Mucosa of descending colon (tissue), 3 donors: Measurements from ENCODE around the gene SNTB2. TPM values are rescaled to one million over a fixed set of nuclear protein-coding genes. Genes with fewer than 3 reads are reported as not detected.
"Not testable (repeated sequence)": the region's sequence is repeated elsewhere in the genome, so short reads cannot be mapped to it uniquely, and the experiment has no call there.

Experiments
- ATAC-seq: fragments of 200-7000 bp; cut with Tn5 transposase; one replicate; pipeline ENCODE4 v1.9.1; 2020; ENCODE audit warnings: mild to moderate bottlenecking, moderate library complexity
- DNase-seq, 3 donors: peaks; one replicate each; pipeline ENCODE4 v3.0.0-alpha.2; 2020
- H3K36me3 ChIP-seq: fragments of 200-600 bp; one replicate; pipeline ENCODE4 v1.8.0; 2021; ENCODE audit warnings: low read depth, mild to moderate bottlenecking
- H3K4me1 ChIP-seq: fragments of 200-600 bp; one replicate; pipeline ENCODE4 v1.8.0; 2021; ENCODE audit warnings: low read depth, mild to moderate bottlenecking
- H3K4me3 ChIP-seq: fragments of 200-600 bp; one replicate; pipeline ENCODE4 v1.8.0; 2021; ENCODE audit warnings: mild to moderate bottlenecking
- H3K9me3 ChIP-seq: fragments of 200-600 bp; one replicate; pipeline ENCODE4 v1.8.0; 2021; ENCODE audit warnings: mild to moderate bottlenecking
- intact Hi-C, 2 donors: fragments of 100-400 bp; cut with DNase I in 1 of 2; cut with micrococcal nuclease in 1 of 2; formaldehyde crosslinking; loops; one replicate each; pipeline versions ENCODE4 v1.11.0 to v1.11.1; 2022; cut with DNase I, micrococcal nuclease
- total RNA-seq, 3 donors: library from RNA; stranded (reverse); fragmentation: NEBNext Ultra II Directional in 2 of 3; extraction: Animal tissue kit (Norgen Biotek cat#: 25700) in 2 of 3; gene quantifications; one replicate each; pipeline versions ENCODE4 v1.2.1 to v1.2.4, GENCODE V29; 2021 to 2023
- TF ChIP-seq, protein P1 (sequence below): fragments of 200-600 bp; IDR thresholded peaks from one replicate; pipeline ENCODE4 v1.8.0; 2022; ENCODE audit warnings: antibody characterized with exemption, mild to moderate bottlenecking
- donor health status: DM: no; HTN: no; CAD: no; lungs with moderate emphysema.
- donor health status: DM: no; HTN: no; CAD: no.
- donor health status: DM: no; HTN: yes; CAD: no.

The SNTB2 gene
- total RNA-seq, 3 donors from 2014 or later, result 28.7 to 50.9 (median 34.0) TPM

DNA sequence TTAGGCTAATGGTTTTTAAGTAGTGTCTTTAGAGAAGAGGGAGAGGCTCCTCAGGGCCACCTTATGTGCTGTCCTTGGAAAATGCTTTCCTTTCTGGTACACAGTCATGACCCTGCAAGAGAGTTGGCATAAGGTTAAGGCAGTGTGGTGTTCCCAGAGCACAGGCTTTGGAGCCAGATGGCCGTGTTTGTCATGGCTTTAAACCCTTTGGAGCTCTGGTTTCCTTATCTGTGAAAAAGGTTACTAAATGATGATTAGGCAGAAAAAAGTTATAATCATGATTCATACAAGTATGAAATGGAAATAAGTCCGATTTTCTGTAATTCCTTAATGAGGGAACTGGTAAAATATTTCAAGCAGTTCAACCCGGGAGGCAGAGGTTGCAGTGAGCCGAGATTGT, 41.3 kb upstream of the SNTB2 start:
- no peak for ATAC-seq
- Histone ChIP-seq H3K4me1 (no peaks in the 10 kb centered on the region), H3K4me3 (no peak overlapping the region), H3K36me3 (peaks cover 4% of the 10 kb centered on the region), H3K9me3 (no peaks in the 10 kb centered on the region)
- intact Hi-C loops, result no loop called here
- DNase-seq, result no peak
- TF ChIP-seq, protein P1, sequence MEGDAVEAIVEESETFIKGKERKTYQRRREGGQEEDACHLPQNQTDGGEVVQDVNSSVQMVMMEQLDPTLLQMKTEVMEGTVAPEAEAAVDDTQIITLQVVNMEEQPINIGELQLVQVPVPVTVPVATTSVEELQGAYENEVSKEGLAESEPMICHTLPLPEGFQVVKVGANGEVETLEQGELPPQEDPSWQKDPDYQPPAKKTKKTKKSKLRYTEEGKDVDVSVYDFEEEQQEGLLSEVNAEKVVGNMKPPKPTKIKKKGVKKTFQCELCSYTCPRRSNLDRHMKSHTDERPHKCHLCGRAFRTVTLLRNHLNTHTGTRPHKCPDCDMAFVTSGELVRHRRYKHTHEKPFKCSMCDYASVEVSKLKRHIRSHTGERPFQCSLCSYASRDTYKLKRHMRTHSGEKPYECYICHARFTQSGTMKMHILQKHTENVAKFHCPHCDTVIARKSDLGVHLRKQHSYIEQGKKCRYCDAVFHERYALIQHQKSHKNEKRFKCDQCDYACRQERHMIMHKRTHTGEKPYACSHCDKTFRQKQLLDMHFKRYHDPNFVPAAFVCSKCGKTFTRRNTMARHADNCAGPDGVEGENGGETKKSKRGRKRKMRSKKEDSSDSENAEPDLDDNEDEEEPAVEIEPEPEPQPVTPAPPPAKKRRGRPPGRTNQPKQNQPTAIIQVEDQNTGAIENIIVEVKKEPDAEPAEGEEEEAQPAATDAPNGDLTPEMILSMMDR, result no peak

DNA sequence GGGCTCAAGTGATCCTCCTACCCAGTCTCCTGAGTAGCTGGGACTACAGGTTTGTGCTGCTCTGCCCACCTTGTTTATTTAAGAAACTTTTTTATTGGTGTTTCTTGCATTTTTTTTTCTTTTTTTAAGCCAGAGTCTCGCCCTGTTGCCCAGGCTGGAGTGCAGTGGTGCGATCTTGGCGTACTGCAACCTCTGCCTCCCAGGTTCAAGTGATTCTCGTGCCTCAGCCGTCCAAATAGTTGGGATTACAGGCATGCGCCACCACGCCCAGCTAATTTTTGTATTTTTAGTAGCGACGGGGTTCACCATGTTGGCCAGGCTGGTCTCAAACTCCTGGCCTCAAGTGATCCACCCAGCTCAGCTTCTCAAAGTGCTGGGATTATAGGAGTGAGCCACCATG, 37.3 kb upstream of the SNTB2 start:
- not testable (repeated sequence) for ATAC-seq, H3K4me3 ChIP-seq, H3K36me3 ChIP-seq, H3K9me3 ChIP-seq, DNase-seq, H3K4me1 ChIP-seq
- intact Hi-C loops, result loop anchor here (5.0 kb wide), 1 partner anchor 138 kb away; no protein-coding TSS in a partner anchor

DNA sequence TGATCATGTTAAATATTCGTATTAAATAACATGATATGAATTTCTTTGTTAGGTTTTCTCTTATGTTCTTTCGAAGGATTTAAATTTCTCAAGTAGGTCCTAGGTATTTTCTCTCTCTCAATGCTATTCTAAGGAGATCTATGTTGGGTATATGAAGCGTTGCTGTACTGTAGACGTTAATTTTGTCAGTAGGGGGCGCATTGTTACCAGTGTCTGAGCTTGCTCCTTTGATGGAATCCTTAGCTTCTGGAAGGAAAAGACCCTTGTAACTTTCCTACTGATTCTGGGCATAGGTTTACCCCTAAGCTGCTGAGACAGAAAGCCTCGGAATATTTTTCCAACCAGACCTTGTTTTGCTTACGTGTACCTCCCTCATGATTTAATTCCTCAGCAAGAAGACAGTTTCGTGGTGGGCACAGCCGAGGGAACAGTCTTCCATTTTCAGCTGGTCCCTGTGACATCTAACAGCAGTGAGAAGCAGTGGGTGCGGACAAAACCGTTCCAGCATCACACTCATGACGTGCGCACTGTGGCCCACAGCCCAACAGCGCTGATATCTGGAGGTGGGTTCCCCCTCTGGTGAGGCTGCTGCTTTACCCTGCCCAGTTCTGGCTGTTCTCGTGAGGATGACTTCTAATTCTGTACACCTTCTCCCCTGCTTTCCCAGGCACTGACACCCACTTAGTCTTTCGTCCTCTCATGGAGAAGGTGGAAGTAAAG, 36.7 kb upstream of the SNTB2 start:
- Histone ChIP-seq H3K4me1 (no peaks in the 10 kb centered on the region), H3K9me3 (no peaks in the 10 kb centered on the region), H3K36me3 (no peaks in the 10 kb centered on the region), H3K4me3 (no peak overlapping the region)
- TF ChIP-seq, protein P1, result peak; percentile 39
- DNase-seq (peak in 1 of 3 donors; percentile 92), ATAC-seq (peak; percentile 87)
- intact Hi-C loops, result loop anchor here (5.0 kb wide), 1 partner anchor 137 kb away; no protein-coding TSS in a partner anchor

DNA sequence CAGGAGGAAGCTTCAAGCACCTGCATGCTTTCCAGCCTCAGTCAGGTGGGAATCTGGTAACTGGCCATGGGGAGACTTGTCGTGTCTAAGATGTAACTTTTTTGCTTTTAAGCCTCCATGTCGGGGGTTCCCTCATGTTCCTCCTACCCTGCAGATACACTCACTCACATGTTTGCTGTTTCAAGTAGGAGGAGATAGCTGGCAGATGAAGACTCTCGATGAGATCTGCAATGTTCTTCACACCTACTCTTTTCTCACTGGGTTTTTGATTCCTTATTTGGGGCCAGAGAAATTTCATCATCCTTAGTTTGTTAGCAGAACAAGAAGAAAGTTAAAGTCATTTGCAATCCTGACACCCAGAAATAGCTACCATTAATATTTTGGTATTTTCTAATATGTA, 29.8 kb upstream of the SNTB2 start:
- ATAC-seq, result no peak
- Histone ChIP-seq H3K4me1 (no peaks in the 10 kb centered on the region), H3K9me3 (no peaks in the 10 kb centered on the region), H3K4me3 (no peak overlapping the region), H3K36me3 (peaks cover 8% of the 10 kb centered on the region)
- DNase-seq, result no peak
- intact Hi-C loops, result no loop called here
- TF ChIP-seq, protein P1, result no peak

DNA sequence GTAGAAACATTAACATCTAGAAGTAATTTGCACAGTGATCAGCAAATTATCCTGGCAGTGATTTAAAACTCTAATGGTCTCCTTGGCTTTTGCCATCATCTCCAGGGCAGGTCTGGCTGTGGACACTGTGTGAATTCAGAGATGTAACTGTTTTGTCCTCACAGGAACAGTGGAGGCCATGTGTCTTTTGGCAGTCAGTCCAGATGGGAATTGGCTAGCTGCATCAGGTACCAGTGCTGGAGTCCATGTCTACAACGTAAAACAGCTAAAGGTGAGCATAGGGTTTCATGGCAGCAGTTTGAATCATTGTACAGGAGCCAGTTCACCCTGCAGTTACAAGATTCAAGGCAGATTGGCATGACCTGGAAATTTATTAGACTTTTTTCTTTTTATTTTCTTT, 26.8 kb upstream of the SNTB2 start:
- ATAC-seq, result no peak
- Histone ChIP-seq H3K4me3 (no peak overlapping the region), H3K4me1 (no peaks in the 10 kb centered on the region), H3K36me3 (peaks cover 8% of the 10 kb centered on the region), H3K9me3 (no peaks in the 10 kb centered on the region)
- intact Hi-C loops, result no loop called here
- TF ChIP-seq, protein P1, result no peak
- no peak for DNase-seq

DNA sequence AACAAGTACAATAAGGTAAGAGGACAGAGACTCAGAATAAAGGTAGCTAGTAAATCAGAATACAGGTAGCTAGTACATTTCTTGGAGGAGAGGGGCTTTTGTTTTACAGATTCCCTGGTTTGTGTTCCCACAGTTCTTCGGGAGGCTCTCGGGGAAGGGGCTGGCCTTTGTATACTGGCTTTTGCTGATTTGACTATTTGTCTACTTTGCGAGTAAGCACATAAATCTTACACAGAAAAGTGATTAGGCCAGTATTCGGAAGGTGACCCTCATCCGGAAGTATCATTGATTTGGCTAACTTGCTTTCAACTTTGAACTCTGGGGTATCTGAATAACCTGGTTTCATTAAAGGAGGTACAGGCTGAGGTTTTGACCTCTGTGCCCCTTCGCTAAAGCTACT, 21.4 kb upstream of the SNTB2 start:
- TF ChIP-seq, protein P1, result no peak
- Histone ChIP-seq H3K36me3 (no peaks in the 10 kb centered on the region), H3K4me3 (no peak overlapping the region), H3K4me1 (peaks cover 4% of the 10 kb centered on the region), H3K9me3 (no peaks in the 10 kb centered on the region)
- DNase-seq (no peak), ATAC-seq (no peak)
- intact Hi-C loops, result no loop called here
